IPS DF 4.7 (cell line): ENCODE data around the gene SHB.

Source experiments
- DNase-seq: peaks from one replicate; pipeline ENCODE4 v3.0.0-alpha.2; 2013; ENCODE audit warnings: low spot score; ENCODE audit errors: extremely low read depth

SHB gene

DNA sequence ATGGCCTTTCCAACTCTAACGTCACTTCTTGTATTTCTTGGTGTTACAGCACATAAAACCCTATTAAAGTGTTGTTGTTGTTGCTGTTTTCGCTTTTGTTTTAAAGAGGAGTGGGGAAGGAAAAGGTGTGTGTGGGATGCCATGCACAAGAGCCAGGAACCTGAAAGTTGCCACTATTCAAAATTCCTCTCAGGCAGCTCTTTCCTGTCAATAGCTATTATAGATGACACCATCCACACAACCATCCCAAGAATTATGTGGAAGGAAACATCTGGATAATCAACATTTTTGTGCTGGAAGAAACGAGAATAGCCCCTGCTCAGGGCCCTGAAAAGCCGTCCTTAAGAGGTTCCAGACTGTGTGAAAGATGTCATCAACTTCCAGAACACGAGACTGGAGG is 79.3 kb downstream of the SHB start:
- DNase-seq: no peak

- DNase-seq: no peak
Measured at GRCh38 chr9:37988602-37989001, 80.4 kb downstream of the SHB start.

DNA sequence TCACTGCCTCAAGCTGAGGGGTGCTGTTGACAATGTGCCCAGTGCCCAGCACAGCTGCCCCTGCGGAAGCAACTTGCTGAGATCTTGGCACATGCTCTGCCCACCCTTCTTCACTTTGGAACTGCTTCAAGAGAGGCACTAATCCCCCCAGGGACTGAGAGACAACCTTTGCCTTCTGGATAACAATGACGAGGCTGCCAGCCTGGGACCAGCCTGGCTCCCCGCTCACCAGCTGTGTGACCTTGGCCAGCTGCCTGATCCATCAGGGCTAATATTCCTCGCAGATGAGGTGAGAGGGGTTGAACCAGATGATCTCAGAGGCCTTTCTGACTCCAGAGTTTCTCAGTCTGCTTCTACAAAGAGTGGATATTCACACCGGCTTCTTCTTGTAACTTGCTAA is 81.0 kb downstream of the SHB start:
- DNase-seq: no peak

DNA sequence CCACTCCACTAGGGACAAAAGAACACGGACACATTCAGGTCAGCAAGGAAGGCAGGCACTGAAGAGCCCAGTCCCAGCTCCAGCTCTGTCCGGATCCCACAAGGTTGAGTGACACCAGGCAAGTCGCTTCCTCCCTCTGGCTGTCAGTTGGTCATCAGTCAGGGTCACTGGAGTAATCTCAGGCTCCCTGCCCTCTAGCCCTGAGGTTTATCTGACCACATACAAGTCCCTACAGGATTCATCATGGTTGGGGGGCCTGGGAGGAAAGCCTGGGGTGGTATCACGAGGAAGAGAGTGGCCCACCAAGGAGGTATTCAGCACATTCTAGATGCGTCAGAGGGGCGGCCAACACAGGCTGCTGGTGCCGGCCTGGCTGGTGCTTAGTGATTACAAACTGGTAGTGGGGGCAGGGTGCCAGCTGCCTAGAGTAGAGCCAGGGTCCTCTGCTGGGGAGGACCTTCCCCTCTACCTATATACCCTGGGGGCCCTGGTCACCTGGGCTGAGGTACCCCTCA is 81.5 kb downstream of the SHB start:
- no peak for DNase-seq

DNA sequence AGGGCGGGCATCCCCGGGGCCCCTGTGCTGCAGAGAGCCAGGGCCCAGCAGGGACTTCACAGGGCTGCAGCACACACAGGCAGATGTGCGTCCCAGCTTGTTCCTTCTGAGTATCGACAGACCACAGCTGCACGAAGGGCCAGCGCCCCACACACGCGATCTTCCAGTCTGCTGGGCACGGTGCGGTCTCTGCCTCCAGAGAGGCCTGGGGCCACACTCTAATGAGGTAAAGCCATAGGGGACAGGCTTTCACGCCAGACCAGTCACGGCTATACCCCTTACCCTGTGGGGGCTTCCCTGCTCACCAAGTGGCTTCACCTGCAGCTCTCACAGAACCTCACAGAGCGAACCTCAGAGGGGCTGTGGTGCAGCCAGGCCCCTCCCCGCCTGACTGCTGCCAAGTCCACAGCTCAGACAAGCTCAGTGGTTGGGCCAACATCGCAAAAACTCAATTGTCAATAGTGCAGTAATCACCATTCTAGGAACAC is 82.2 kb downstream of the SHB start:
- no peak for DNase-seq

- no peak for DNase-seq
Measured at GRCh38 chr9:37986001-37986400, 83.0 kb downstream of the SHB start.

- DNase-seq: no peak
Measured at GRCh38 chr9:37984672-37985611, 84.1 kb downstream of the SHB start.

- no peak for DNase-seq
Measured at GRCh38 chr9:37984278-37984671, 84.8 kb downstream of the SHB start.

GRCh38 chr9:37983381-37984067 is 85.5 kb downstream of the SHB start:
- no peak for DNase-seq

GRCh38 chr9:37979844-37980243 is 89.2 kb downstream of the SHB start:
- DNase-seq: no peak

GRCh38 chr9:37978983-37979382 is 90.0 kb downstream of the SHB start:
- DNase-seq: no peak

DNA sequence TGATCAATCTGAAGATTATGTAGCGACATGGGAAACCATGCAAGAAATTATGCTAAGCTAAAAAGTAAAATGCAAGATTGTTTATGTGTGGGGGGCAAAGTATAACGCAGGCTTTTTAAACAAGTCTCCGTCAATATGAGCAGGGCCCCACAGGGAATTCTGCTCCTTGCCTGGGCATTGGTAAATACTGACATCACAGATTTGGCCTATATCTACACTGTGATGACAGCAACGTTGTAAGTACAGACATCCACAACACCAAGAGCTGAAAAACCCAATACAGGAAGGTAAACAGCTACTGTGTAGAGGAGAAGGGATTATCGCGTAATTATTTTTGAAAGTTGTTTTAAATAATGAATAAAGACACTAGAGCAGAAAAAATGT is 90.6 kb downstream of the SHB start:
- no peak for DNase-seq

DNA sequence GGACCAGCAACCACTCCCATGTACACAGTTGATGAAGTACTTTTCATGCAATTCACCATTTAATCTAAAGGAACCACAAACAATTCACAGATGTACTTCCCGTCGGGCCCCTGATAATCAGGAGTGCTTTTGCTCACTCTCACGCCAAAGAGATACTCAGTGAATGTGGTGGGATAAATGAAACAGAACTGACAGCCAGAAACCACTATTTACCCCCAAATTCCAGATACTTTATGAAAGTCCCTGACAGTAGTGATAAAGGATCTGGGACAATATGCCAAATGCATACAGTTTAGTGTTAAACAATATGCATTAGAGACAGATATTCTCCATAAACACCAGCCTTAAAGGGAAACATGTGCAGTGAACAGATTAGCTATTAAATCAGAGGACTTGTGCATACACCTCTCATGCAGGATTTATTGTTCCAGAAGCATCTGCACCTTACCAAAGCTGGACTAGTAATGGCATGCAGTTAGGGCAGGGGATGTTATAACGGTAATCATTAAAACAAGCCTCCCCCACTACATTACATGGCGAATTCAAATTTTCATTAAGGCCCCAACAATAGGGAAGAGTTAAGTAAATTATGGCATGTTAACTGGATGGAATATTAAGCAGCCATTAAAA is 91.1 kb downstream of the SHB start:
- DNase-seq: no peak

DNA sequence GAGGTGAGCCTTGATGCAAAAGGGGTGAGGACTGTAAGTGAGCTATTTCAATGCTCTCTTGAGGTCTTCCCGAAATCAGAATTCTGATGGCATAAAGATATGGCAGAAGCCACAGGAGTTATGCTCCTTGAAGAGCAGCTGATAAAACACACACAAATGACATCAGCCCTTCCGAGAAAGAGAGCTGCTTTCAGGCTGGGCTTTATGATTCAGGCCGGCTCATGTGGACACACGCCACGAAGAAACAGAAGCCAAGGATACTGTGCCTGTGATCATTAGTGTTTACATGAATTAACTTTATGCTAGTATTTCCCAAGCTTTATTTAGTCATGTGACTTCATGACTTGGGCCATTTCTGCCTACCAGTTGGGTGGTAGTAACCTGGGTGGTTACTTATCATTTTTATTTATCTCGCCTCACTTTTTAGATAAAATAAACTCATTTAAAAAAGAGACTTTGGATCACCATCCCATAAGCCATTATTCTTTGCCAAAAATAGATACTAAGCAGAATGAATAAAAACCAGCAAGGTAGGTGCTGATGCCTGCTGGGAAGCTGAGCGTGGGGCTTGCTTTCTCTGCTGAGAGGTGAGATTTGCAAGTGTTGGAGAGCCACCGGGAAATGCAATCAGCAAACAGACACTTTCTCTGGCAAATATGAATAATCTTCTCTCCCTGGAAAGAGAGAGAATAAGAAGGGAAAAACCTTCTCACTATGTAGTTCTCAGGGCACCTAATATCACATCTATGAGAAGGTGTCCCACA is 92.1 kb downstream of the SHB start:
- no peak for DNase-seq

- no peak for DNase-seq
Measured at GRCh38 chr9:37975639-37976038, 93.4 kb downstream of the SHB start.

GRCh38 chr9:37974506-37975173 is 94.4 kb downstream of the SHB start:
- DNase-seq: peak; percentile 9

- no peak for DNase-seq
Measured at GRCh38 chr9:37972351-37972848, 96.6 kb downstream of the SHB start.

DNA sequence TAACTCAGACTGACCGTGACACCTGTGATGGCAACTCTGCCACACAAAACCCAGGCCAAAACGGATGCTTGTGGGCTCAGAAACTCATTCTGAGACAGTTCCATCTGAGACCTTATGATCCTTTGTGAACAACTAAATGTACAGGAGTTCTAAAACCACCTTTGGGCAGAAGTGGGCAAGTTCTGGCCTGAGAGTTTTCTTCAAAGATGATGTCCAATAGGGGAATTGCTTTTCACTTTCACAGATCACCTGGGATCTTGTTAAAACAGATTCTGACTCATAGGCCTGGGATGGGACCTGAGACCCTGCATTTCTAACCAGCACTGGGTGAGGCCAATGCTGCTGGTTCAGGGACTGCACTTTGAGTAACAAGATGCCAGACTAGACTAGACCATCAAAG is 97.3 kb downstream of the SHB start:
- no peak for DNase-seq

DNA sequence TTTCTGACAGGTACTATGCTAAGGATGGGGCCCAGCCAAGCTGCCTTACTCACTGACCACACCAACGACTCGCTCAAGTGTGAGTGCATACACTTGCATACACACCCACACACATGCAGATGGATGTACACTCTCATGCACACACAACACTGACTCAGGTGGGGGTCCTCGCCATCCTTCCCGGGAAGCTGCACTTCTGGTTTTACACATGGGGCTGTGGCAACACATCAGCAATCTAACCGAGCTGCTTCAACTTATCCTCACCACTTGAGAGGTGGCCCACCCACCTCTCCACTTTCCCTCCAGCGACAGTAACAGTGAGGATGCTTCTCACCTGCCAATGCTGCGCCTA is 97.9 kb downstream of the SHB start:
- no peak for DNase-seq

DNA sequence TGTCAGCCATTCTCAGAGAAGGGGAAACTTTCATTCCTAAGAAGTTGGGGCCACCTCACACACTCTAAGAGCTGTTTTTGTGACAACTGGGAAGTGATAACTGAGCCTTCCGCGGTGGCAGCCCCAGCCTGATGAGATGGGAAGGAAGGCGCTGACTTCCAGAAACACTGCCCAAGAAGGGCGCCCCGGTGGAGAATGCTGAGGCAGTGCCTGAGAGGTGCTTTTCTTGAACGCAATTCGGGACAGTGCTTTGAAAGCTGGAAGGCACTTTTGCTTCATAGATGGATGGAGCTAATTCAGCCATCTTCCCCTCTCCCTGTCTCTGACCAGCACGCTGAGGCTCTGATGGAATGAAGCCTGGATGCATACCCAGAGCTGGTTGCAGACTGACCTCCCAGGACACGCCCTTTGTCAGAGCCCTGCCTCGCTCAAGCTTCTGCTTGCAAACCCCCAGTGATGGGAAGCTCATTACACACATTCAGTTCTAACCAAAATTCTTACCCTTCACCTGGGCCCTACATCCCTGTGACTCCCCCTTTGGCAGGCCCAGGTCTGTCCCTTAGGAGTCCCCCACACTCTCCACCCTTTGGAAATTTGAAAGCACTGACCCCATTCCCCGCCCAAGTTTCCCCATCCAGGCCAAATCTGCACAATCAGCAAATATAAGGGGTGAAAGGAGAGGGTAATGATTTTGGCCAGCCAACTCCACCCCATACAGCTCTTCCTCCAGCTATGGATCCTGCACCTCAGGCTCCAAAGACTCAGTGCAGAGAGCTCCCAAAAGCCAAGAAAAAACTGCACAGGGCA is 98.5 kb downstream of the SHB start:
- no peak for DNase-seq
